ENCODE measurements around the gene PRKCB. TPM values are rescaled to one million over a fixed set of nuclear protein-coding genes. Genes with fewer than 3 reads are reported as not detected.
"Not testable (repeated sequence)": the region's sequence is repeated elsewhere in the genome, so short reads cannot be mapped to it uniquely, and the experiment has no call there.

The PRKCB gene
- total and polyA plus RNA-seq, 2 of the 8 experiments (the other 6 are each of a cell fraction or from before 2014, with no cell fraction given): 7.1 to 12.1 TPM

DNA sequence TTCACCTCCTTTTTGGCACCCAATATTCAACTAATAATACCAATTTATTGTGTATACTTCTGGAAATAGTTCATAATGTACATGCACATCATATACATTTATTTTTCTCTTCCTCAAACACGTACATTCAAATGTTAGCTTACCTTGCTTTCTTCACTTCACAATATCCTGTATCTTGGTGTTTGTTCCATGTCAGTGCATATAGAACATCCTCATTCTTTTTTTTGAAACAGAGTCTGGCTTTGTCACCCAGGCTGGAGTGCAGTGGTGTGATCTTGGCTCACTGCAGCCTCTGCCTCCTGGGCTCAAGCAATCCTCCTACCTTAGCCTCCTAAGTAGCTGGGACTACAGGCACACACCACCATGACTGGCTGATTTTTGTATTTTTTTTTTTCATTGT, 80.8 kb downstream of the PRKCB start:
- not testable (repeated sequence) for H3K9me3 ChIP-seq (ENCODE audit: insufficient read depth in 2 of 2, low read depth in 1 of 2, low read length in 1 of 2); H3K9ac ChIP-seq (replicated peaks in 1 of 4; ENCODE audit: extremely low read depth in 1 of 4, low read depth in 3 of 4, low read length in 3 of 4); H4K5ac ChIP-seq (ENCODE audit: insufficient read length, low read depth, low read length); H3K79me2 ChIP-seq (ENCODE audit: control insufficient read depth in 1 of 2, insufficient read depth in 2 of 2, low read length in 2 of 2); H3K4ac ChIP-seq (replicated peaks; ENCODE audit: insufficient read length, low read depth, low read length); H2BK120ac ChIP-seq (replicated peaks; ENCODE audit: low read depth, low read length); H3K27me3 ChIP-seq (replicated peaks in 1 of 4; ENCODE audit: control insufficient read depth in 3 of 4, extremely low read depth in 1 of 4, insufficient read depth in 3 of 4, low read length in 3 of 4); DNase-seq (ENCODE audit: low read depth in 1 of 2, low spot score in 2 of 2); H3K23me2 ChIP-seq (ENCODE audit: low read depth, low read length); H3K36me3 ChIP-seq (ENCODE audit: control insufficient read depth in 2 of 4, insufficient read depth in 4 of 4, low read length in 3 of 4); H2BK20ac ChIP-seq (ENCODE audit: low read length); H2BK12ac ChIP-seq (ENCODE audit: low read depth, low read length); H3K56ac ChIP-seq (replicated peaks; ENCODE audit: insufficient read length, low read depth, low read length); H3K4me3 ChIP-seq (ENCODE audit: extremely low read depth in 1 of 4, insufficient read depth in 2 of 4, low read depth in 3 of 4, low read length in 4 of 4); H4K91ac ChIP-seq (replicated peaks; ENCODE audit: insufficient read length, low read length); H3K79me1 ChIP-seq (ENCODE audit: low read depth, low read length); H2BK5ac ChIP-seq (ENCODE audit: low read depth, low read length); H3K4me2 ChIP-seq (ENCODE audit: insufficient read depth in 1 of 2, low read depth in 2 of 2, low read length in 2 of 2); H3K14ac ChIP-seq (ENCODE audit: insufficient read length); H4K8ac ChIP-seq (ENCODE audit: extremely low read depth, insufficient read depth, low read length); H2AK5ac ChIP-seq (ENCODE audit: low read depth, low read length); H3K23ac ChIP-seq (ENCODE audit: insufficient read length); H2BK15ac ChIP-seq (ENCODE audit: low read length); H2AFZ ChIP-seq (ENCODE audit: low read length); H3K4me1 ChIP-seq (replicated peaks in 1 of 4; ENCODE audit: control insufficient read depth in 3 of 4, insufficient read depth in 4 of 4, low read length in 3 of 4); H4K20me1 ChIP-seq (replicated peaks in 1 of 2; ENCODE audit: control insufficient read depth in 1 of 2, insufficient read depth in 2 of 2, low read length in 2 of 2); FAIRE-seq; H3K18ac ChIP-seq (ENCODE audit: extremely low read depth, low read length); H3K27ac ChIP-seq (ENCODE audit: low read depth, low read length)
- 88% methylated on average over 1 of the region's 1 CpG; no CpG with 5 or more reads in 1 of the 2 experiments for WGBS, 2 experiments (ENCODE audit: extremely low coverage in 1 of 2, insufficient coverage in 1 of 2, insufficient read length in 1 of 2, insufficient replicate concordance in 2 of 2, low coverage in 1 of 2, low lambda C conversion rate in 2 of 2, missing lambda C conversion rate in 1 of 2)
- ChIA-PET CTCF (ENCODE audit: partially characterized antibody) (interaction anchor here (1.0 to 1.2 kb wide), 2 partner anchors 76 to 94 kb away, joined by 3 to 4 read pairs; no protein-coding TSS in a partner anchor), POLR2A (ENCODE audit: partially characterized antibody) (interaction anchor here (0.6 kb wide), 1 partner anchor 11 kb away, joined by 3 read pairs; no protein-coding TSS in a partner anchor)
